Suprapubic skin (tissue), 3 donors: Measurements from ENCODE around the gene MLYCD.

Source experiments
- CTCF ChIP-seq, 2 donors: fragments of 200-600 bp in 1 of 2; fragments of 450-650 bp in 1 of 2; sonication (generic) in 1 of 2; IDR thresholded peaks; one replicate each; pipeline ENCODE4 v1.5.1; 2016 to 2019; ENCODE audit warnings: antibody characterized with exemption in 2 of 2, mild to moderate bottlenecking in 1 of 2, moderate library complexity in 1 of 2
- POLR2AphosphoS5 ChIP-seq, 3 donors: sonication (generic); formaldehyde crosslinking; IDR thresholded peaks; one replicate each; pipeline ENCODE4 v1.6.1; 2017; ENCODE audit warnings: antibody characterized with exemption in 3 of 3

- TF ChIP-seq POLR2AphosphoS5 (IDR thresholded peaks at IDR 0.05) (no peak), CTCF (IDR thresholded peaks at IDR 0.05) (no peak)
These were observed 8.2 kb downstream of the MLYCD start for GRCh38 chr16:83907111-83907510.
